HCT116 (cell line): ENCODE results near the gene TBCD. TPM values are rescaled to one million over a fixed set of nuclear protein-coding genes. Genes with fewer than 3 reads are reported as not detected.

Experiments
- ATAC-seq: fragments of 200-7000 bp; cut with Tn5 transposase; 2 replicates; pipeline ENCODE4 v1.9.1; 2020; ENCODE audit warnings: mild to moderate bottlenecking, moderate library complexity
- BruUV-seq: library from RNA; stranded (reverse); fragments of 400-500 nt; replicated peaks from 2 replicates; lab custom pipeline; 2021; lab: Mats Ljungman, UMichigan
- CTCF ChIA-PET: fragments of 300-600 bp; sonication (Branson Sonifier 250); formaldehyde crosslinking; loops from one replicate; lab custom pipeline; 2021; ENCODE audit warnings: antibody characterized with exemption; lab: Charles Lee
- POLR2A ChIA-PET: fragments of 300-600, 350-600 bp; sonication (Branson Sonifier 250); formaldehyde crosslinking; loops from one replicate; lab custom pipeline; 2021; ENCODE audit warnings: antibody characterized with exemption; lab: Charles Lee
- RAD21 ChIA-PET, 2 experiments: fragments of 300-600 bp; sonication (Branson Sonifier 250); formaldehyde crosslinking; loops; one replicate each; lab custom pipeline; 2023; ENCODE audit warnings: low total read pairs in 2 of 2; ENCODE audit not compliant: uncharacterized antibody in 2 of 2, unreplicated experiment in 2 of 2, low non-redundant PET in 1 of 2; lab: Charles Lee
- DNase-seq: peaks from one replicate; pipeline ENCODE4 v3.0.0-alpha.2; 2010; ENCODE audit warnings: low read depth, low spot score
- H2AFZ ChIP-seq: fragments of 200-600 bp; shearing (Covaris generic), sonication (generic); 2 replicates; pipeline ENCODE4 v1.6.1; 2017; ENCODE audit warnings: low read depth, mixed run types, mixed read lengths, antibody characterized with exemption, low read length; ENCODE audit not compliant: poor library complexity, severe bottlenecking
- H3K27ac ChIP-seq: 2 replicates; pipeline ENCODE4 v1.5.1; 2012; ENCODE audit warnings: low read depth, low read length
- H3K27me3 ChIP-seq: fragments of 200-600 bp; sonication (generic); 2 replicates; pipeline ENCODE4 v1.6.1; 2016; ENCODE audit warnings: mixed run types, low read length, mixed read lengths; ENCODE audit not compliant: insufficient read depth
- H3K36me3 ChIP-seq, 2 experiments: fragments of 200-500 bp in 1 of 2; fragments of 200-600 bp in 1 of 2; sonication (Bioruptor generic) in 1 of 2; sonication (generic) in 1 of 2; 2 replicates each; pipeline versions ENCODE4 v1.5.1 to v1.6.1; 2014 to 2016; ENCODE audit warnings: low read length in 2 of 2, inconsistent platforms in 1 of 2, mixed read lengths in 1 of 2, mixed run types in 1 of 2; ENCODE audit not compliant: insufficient read depth in 2 of 2, control insufficient read depth in 1 of 2
- H3K4me1 ChIP-seq, 2 experiments: fragments of 200-600 bp in 1 of 2; sonication (generic) in 1 of 2; 2 replicates each; pipeline versions ENCODE4 v1.5.1 to v1.6.1; 2012 to 2017; ENCODE audit warnings: low read length in 2 of 2, inconsistent platforms in 1 of 2, mild to moderate bottlenecking in 1 of 2, mixed read lengths in 1 of 2, mixed run types in 1 of 2, moderate library complexity in 1 of 2; ENCODE audit not compliant: insufficient read depth in 2 of 2, control insufficient read depth in 1 of 2
- H3K4me2 ChIP-seq: fragments of 200-600 bp; sonication (generic); 2 replicates; pipeline ENCODE4 v1.6.1; 2017; ENCODE audit warnings: mixed run types, low read length, mixed read lengths
- H3K4me3 ChIP-seq, 2 experiments: fragments of 200-600 bp in 1 of 2; sonication (generic) in 1 of 2; replicated peaks in 1 of 2; 2 replicates each; pipeline ENCODE4 v1.5.1; 2011 to 2016; ENCODE audit warnings: low read length in 2 of 2, control low read depth in 1 of 2, low read depth in 1 of 2, mild to moderate bottlenecking in 1 of 2, mixed read lengths in 1 of 2, mixed run types in 1 of 2
- H3K79me2 ChIP-seq: fragments of 200-600 bp; sonication (generic); 2 replicates; pipeline ENCODE4 v1.6.1; 2017; ENCODE audit warnings: mild to moderate bottlenecking, mixed run types, low read length, moderate library complexity, mixed read lengths; ENCODE audit not compliant: insufficient read depth
- H3K9ac ChIP-seq: fragments of 200-600 bp; sonication (generic); 2 replicates; pipeline ENCODE4 v1.6.1; 2016; ENCODE audit warnings: low read length, mixed read lengths
- H3K9me2 ChIP-seq: fragments of 200-600 bp; sonication (generic), shearing (Covaris generic); 2 replicates; pipeline ENCODE4 v1.6.1; 2017; ENCODE audit warnings: mixed run types, mild to moderate bottlenecking, moderate library complexity; ENCODE audit not compliant: insufficient read depth
- H3K9me3 ChIP-seq, 2 experiments: fragments of 200-500 bp in 1 of 2; fragments of 200-600 bp in 1 of 2; sonication (Bioruptor generic) in 1 of 2; sonication (generic) in 1 of 2; 2 replicates each; pipeline ENCODE4 v1.6.1; 2014 to 2017; ENCODE audit warnings: low read length in 2 of 2, mixed read lengths in 2 of 2, inconsistent platforms in 1 of 2, low read depth in 1 of 2, mild to moderate bottlenecking in 1 of 2, mixed run types in 1 of 2, moderate library complexity in 1 of 2; ENCODE audit not compliant: control insufficient read depth in 1 of 2, insufficient read depth in 1 of 2
- H4K20me1 ChIP-seq: fragments of 200-600 bp; sonication (generic), shearing (Covaris generic); 2 replicates; pipeline ENCODE4 v1.6.1; 2017; ENCODE audit warnings: mixed run types, mild to moderate bottlenecking, moderate library complexity; ENCODE audit not compliant: insufficient read depth
- EGR1 ChIP-seq: IDR thresholded peaks from 2 replicates; pipeline ENCODE4 v1.6.1; 2012; ENCODE audit warnings: low read depth
- ELF1 ChIP-seq: IDR thresholded peaks from 2 replicates; pipeline ENCODE4 v1.6.1; 2012; ENCODE audit warnings: low read depth, borderline replicate concordance
- EZH2phosphoT487 ChIP-seq: fragments of 200-600 bp; IDR thresholded peaks from 2 replicates; pipeline ENCODE4 v1.6.1; 2018; ENCODE audit warnings: antibody characterized with exemption, borderline replicate concordance
- POLR2A ChIP-seq: IDR thresholded peaks from 2 replicates; pipeline ENCODE4 v1.7.0; 2011; ENCODE audit warnings: borderline replicate concordance; ENCODE audit not compliant: insufficient read depth, insufficient read length; ENCODE audit errors: extremely low read depth
- POLR2AphosphoS5 ChIP-seq: IDR thresholded peaks from 2 replicates; pipeline ENCODE4 v1.6.1; 2011; ENCODE audit warnings: mild to moderate bottlenecking, low read depth, low read length, moderate library complexity
- SP1 ChIP-seq: IDR thresholded peaks from 2 replicates; pipeline ENCODE4 v1.6.1; 2012; ENCODE audit warnings: low read depth
- YY1 ChIP-seq: IDR thresholded peaks from 2 replicates; pipeline ENCODE4 v1.6.1; 2011; ENCODE audit warnings: low read length, low read depth, moderate library complexity, mild to moderate bottlenecking; ENCODE audit not compliant: insufficient replicate concordance; ENCODE audit errors: extremely low read depth
- ZFX ChIP-seq: fragments of 450-650 bp; IDR thresholded peaks from 2 replicates; pipeline ENCODE4 v1.6.1; 2017
- intact Hi-C: fragments of 100-400 bp; cut with micrococcal nuclease; formaldehyde crosslinking; loops from 2 replicates; pipeline ENCODE4 v1.10.0; 2022
- total RNA-seq: library from RNA; stranded (reverse); gene quantifications from one replicate; pipeline ENCODE4 v1.2.1, GENCODE V29; 2021; ENCODE audit not compliant: unreplicated experiment
- TF ChIP-seq, protein P1 (sequence below), 3 experiments: fragments of 200-600 bp in 1 of 3; sonication (generic) in 1 of 3; IDR thresholded peaks in 2 of 3; conservative IDR thresholded peaks in 1 of 3; 2 replicates each; pipeline ENCODE4 v1.5.1; 2012 to 2017; ENCODE audit warnings: low read depth in 2 of 3, low read length in 2 of 3, antibody characterized with exemption in 1 of 3, borderline replicate concordance in 1 of 3, control low read depth in 1 of 3, mild to moderate bottlenecking in 1 of 3, mixed read lengths in 1 of 3, mixed run types in 1 of 3, moderate library complexity in 1 of 3; ENCODE audit not compliant: insufficient read depth in 1 of 3
- TF ChIP-seq, protein P2 (sequence below): IDR thresholded peaks from 2 replicates; pipeline ENCODE4 v1.6.1; 2011; ENCODE audit warnings: mild to moderate bottlenecking, low read length, moderate library complexity; ENCODE audit not compliant: insufficient replicate concordance; ENCODE audit errors: extremely low read depth

The TBCD gene
- total RNA-seq, 1 experiment from 2014 or later, result 152 TPM

DNA sequence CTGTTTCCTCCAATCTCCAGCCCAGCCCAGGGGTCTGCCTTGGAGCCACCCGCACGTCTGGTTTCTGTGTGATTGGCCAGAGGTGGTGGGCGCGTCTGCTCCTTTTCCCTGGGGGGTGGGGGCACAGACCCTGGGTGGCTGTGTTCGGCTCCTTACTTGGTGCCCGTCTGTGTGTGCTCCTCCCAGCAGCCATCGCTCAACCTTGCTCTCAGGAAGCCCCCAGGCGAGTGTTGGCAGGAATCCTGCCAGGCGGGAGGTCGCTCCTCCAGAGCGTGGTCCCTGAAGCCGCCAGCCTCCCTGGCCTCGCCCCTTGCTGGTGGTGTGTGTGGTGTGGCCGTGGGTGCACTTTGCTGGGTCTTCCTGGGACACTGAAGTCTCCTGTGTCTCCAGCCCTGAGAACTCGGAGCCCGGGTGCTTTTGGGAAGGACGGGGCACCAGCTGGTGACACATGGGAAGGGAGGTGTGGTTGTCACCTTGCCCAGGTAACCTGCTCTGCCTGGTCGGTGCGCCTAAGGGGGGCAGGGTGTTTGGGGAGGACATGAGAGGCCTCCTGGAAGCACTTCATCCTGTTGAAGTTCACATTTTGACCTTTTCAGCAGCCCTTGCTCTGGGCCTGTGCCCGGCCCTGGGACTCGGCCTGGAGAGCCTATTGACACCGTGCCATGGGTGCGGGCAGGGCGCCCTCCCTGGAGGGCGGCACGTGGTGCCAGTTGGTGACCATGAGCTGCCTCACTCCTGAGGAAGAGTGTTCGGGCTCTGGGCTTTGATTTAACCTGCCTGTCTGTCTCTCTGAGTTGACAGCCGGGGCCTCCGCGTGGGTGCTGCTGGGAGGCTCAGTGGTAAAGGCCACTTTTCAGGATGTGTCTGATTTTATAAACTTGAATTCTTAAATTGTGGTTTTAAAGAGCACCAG is 137.0 kb downstream of the TBCD start:
- H3K9ac ChIP-seq, result no peak overlapping the region
- no peaks in the 10 kb centered on the region for H3K9me2 ChIP-seq
- H3K79me2 ChIP-seq, result peaks cover 8% of the 10 kb centered on the region; the same call in 1 of the 2 replicates
- 0 out of 2 replicates have a peak overlapping the region, but pooled peaks have one; percentile 1 for H3K4me2 ChIP-seq
- H2AFZ ChIP-seq, result no peak overlapping the region
- intact Hi-C loops, result no loop called here
- no peaks in the 10 kb centered on the region for H3K9me3 ChIP-seq
- no peak for TF ChIP-seq SP1
- TF ChIP-seq, protein P1, sequence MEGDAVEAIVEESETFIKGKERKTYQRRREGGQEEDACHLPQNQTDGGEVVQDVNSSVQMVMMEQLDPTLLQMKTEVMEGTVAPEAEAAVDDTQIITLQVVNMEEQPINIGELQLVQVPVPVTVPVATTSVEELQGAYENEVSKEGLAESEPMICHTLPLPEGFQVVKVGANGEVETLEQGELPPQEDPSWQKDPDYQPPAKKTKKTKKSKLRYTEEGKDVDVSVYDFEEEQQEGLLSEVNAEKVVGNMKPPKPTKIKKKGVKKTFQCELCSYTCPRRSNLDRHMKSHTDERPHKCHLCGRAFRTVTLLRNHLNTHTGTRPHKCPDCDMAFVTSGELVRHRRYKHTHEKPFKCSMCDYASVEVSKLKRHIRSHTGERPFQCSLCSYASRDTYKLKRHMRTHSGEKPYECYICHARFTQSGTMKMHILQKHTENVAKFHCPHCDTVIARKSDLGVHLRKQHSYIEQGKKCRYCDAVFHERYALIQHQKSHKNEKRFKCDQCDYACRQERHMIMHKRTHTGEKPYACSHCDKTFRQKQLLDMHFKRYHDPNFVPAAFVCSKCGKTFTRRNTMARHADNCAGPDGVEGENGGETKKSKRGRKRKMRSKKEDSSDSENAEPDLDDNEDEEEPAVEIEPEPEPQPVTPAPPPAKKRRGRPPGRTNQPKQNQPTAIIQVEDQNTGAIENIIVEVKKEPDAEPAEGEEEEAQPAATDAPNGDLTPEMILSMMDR (IDR thresholded peaks at IDR 0.05 in 2 of 3, conservative IDR thresholded peaks at IDR 0.05 in 1 of 3; ENCODE audit: borderline replicate concordance in 1 of 3, insufficient read depth in 1 of 3, low read depth in 2 of 3, low read length in 2 of 3), result no peak
- no peak for TF ChIP-seq ELF1
- no peak for TF ChIP-seq POLR2A
- TF ChIP-seq POLR2AphosphoS5, result no peak
- TF ChIP-seq EGR1, result no peak
- no peak for TF ChIP-seq EZH2phosphoT487
- no peak for TF ChIP-seq YY1
- no peak for TF ChIP-seq ZFX
- TF ChIP-seq, protein P2, sequence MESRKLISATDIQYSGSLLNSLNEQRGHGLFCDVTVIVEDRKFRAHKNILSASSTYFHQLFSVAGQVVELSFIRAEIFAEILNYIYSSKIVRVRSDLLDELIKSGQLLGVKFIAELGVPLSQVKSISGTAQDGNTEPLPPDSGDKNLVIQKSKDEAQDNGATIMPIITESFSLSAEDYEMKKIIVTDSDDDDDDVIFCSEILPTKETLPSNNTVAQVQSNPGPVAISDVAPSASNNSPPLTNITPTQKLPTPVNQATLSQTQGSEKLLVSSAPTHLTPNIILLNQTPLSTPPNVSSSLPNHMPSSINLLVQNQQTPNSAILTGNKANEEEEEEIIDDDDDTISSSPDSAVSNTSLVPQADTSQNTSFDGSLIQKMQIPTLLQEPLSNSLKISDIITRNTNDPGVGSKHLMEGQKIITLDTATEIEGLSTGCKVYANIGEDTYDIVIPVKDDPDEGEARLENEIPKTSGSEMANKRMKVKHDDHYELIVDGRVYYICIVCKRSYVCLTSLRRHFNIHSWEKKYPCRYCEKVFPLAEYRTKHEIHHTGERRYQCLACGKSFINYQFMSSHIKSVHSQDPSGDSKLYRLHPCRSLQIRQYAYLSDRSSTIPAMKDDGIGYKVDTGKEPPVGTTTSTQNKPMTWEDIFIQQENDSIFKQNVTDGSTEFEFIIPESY, result no peak
- H3K4me3 ChIP-seq, result no peak overlapping the region
- BruUV-seq, result no TSS peak
- CTCF ChIA-PET, result no interaction called here
- DNase-seq (no peak), ATAC-seq (peak; percentile 31)
- H3K27ac ChIP-seq, result peak overlapping the region; percentile 57
- H3K4me1 ChIP-seq, result peaks cover 21 to 34% of the 10 kb centered on the region in 2 experiments
- H4K20me1 ChIP-seq, result 0 out of 2 replicates have a peak, but pooled peaks cover 3% of the 10 kb centered on the region
- POLR2A ChIA-PET, result no interaction called here
- H3K36me3 ChIP-seq, result peaks cover 0 to 5% of the 10 kb centered on the region in 2 experiments; a peak in 1 of 4 replicates
- RAD21 ChIA-PET, result no interaction called here
- no peaks in the 10 kb centered on the region for H3K27me3 ChIP-seq
